HT-29 (cell line): ENCODE results near the gene CYP2R1. TPM values are rescaled to one million over a fixed set of nuclear protein-coding genes. Genes with fewer than 3 reads are reported as not detected.
"Not testable (repeated sequence)": the region's sequence is repeated elsewhere in the genome, so short reads cannot be mapped to it uniquely, and the experiment has no call there.

ENCODE experiments used
- DNase-seq: peaks from one replicate; pipeline ENCODE4 v3.0.0-alpha.2; 2015; ENCODE audit warnings: low spot score
- total RNA-seq: library from RNA; depleted of rRNA; stranded (reverse); fragments of >200 nt; shearing (Covaris generic); gene quantifications from 2 replicates; pipeline ENCODE4 v1.2.3, GENCODE V29; 2014

CYP2R1 gene
- total RNA-seq, 1 experiment from 2014 or later: 7.2 TPM

DNA sequence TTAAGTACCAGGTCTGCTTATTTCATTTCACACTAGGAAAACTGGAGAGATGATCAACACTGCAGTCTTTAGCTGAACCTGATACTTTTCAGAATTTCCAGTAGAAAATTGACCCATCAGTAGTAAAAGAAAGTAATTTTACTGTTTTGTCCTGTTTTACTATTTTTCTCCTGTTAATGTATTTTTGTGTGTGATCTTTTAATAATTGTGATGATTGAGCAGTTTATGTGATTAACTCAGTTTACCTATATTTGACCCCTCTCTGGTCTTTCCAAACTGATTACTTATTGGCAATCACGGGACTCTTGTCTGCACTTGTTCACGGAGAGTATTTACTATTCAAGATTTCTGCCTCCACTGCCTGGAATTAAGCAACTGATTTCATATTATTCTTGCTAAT is 546 bp upstream of the CYP2R1 start:
- DNase-seq: no peak

DNA sequence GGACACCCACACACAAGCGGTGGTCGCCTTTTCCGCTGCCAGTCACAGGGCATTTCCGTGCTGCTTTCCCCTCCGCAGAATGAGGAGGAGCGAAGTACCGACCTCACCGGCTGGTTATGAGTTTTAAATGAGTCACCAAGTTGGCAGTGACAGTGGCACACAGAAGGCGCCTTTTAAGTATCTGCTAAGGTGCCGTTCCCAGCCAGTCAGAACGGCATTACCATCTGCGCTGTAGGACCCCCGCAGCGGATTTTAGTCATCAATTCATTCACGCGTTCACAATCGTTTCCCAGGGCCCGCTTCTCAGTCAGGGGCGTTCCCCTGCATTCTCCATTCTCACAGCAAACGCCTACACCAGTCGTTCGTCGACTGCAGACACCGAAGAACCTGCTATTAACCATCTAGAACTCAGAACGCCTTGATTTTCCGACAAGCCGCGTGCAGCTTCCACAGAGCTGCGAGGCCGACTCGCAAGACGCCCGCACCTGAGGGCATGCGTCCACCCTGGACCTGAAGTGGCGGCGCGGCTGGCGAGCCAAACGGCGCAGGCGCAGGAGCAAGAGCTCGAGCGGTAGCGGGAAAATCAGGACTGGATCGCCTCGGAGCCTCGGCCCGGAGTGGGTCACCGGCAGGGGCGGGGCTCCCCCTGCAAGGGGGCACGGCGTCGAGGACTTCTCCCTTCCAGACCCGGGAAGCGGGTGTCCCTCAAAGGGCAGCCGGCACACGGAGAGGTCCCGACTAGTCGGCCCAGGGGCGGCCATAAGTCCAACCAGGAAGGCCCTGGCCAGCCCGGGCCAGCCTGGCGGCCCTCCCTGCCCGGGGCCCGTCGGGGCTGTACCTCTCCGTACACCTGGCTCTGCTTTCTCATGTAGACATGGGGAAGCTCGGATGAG is 642 bp downstream of the CYP2R1 start:
- peak; percentile 95 for DNase-seq

DNA sequence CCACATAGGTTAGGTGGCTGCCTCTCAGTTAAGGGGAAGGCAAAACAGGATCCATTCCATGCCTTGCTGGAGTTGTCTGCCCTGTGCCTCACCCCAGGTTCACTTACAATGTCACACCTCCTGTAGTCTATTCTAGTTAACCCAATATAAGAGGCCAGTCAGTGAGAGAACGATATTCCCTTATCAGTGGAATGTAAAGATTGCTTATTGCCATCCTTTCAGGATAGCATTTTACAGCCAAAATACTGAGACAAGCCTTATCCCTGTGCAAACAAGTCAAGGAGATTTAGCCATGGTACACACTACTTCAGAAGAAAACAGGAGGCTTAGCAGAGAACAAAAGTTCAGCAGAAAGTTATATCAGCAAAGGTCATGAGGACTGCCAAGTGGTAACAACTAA is 5.5 kb downstream of the CYP2R1 start:
- no peak for DNase-seq

DNA sequence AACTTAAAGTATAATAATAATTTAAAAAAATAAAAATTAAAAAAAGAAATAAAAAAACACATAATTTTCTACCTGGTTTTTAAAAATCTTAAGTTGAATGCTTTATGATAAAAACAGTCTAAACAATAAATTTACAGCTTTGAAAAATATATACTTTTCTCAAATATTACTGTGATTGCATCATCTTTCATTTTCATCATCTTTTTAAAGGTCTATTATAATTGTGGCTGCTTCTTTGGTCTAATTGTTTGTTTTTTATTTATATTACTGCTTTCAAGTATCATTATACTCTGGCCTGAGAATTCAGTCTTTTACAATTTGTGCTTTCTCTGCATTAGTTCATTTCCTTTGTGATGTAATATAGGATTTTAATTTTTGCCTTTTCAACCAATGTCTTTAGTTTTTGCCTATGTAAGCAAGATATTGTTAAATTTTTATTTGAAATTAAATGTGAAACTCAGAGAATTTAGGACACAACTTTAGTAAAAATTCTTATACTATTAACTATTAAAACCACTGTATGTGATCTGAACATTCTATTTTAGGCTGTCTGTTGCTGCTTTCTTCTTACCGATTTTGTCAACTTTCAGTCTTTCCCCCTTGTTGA is 7.3 kb downstream of the CYP2R1 start:
- no peak for DNase-seq

DNA sequence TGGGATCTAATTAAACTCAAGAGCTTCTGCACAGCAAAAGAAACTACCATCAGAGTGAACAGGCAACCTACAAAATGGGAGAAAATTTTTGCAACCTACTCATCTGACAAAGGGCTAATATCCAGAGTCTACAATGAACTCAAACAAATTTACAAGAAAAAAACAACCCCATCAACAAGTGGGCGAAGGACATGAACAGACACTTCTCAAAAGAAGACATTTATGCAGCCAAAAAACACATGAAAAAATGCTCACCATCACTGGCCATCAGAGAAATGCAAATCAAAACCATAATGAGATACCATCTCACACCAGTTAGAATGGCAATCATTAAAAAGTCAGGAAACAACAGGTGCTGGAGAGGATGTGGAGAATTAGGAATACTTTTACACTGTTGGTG is 8.3 kb downstream of the CYP2R1 start:
- DNase-seq: not testable (repeated sequence)

DNA sequence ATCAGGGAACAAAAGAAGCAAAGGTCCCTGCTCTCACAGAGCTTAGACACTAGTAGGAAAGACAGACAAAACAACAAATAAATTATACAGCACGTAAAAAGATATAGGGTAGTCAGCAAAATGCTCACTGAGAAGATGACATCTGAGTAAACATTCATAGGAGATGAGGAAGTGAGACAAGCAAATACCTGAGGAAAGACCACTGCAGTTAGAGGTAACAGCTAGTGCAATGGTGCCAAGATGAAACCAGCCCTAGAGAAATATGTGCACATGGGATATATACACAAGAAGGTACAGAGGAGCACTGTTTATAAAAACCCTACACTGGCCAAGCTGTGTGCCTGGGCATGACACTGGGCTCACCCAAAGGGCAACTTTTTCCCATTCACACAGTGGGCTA is 9.8 kb downstream of the CYP2R1 start:
- no peak for DNase-seq

DNA sequence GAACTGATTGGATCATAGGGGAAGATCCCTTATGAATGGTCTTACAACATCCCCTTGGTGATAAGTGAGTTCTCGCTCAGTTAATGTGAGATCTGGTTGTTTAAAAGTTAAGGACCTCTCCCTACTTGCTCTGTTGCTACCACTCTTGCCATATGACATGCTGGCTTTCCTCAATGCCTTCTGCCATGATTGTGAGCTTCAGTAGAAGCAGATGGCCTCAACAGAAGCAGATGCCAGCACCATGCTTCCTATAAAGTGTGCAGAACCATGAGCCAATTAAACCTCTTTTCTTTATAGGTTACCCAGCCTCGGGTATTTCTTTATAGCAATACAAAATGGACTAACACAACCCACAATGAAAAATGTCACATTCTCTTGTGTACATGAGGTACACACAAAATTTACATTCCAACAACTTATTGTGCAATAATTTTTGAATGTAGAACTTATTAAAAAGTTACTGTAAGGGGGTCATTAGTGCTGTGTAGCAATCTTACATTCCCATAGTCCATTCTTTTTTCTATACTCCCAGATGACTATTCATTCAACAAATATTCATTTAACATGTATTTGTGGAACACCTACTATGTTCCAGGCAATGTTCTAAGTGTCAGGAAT is 10.3 kb downstream of the CYP2R1 start:
- no peak for DNase-seq

DNA sequence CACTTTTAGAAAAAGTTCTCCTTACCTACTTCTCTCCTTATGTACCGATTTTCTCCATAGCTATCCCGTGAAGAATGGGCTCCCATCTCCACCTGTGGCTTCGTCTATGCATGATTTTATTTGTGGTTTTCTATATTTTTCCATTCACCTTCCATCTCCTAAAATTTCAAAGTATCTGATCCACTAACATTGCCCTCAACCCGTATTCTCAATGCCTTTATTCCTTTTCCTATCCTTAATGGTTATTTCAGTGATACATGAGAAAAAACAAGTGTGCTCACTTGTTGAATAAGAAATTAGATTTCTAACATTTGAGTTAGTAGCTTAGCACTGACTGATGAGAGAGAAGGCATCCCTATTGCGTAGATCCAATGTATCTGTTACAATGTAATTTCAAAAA is 16.9 kb downstream of the CYP2R1 start:
- DNase-seq: no peak

DNA sequence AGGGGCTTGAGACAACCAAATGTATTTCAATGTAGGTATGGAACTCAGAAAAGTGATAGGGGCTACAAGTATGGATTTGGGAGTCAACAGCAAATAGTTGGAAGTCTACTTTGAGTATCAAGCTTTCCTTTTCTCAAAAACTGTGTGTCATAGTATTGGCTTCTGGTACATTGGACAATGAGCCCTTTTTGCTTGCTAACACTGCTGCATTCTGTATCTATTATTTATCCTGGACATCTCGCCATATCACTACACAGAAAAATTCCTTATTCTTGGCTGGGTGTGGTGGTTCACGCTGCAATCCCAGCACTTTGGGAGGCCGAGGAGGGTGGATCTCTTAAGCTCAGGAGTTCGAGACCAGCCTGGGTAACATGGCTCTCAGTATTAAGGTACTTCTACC is 18.4 kb downstream of the CYP2R1 start:
- DNase-seq: no peak

DNA sequence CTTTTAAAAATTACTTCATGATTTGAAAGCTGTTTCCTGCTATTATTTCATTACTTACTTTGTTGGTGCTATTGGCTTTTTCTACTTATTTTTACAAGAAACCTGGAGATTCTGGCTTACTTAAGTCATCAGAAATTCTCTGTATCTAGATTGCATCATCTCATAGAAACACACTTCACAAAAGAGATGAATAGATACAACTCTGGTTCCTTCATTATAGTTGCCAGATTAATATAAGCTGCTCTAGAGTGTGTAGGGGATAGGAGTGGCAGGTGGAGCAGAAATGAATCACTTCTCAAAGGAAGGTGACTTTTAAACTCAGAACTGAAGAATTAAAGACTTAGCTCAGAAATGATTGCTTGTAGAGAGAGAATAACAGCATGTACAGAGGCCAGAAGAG is 20.0 kb downstream of the CYP2R1 start:
- no peak for DNase-seq

DNA sequence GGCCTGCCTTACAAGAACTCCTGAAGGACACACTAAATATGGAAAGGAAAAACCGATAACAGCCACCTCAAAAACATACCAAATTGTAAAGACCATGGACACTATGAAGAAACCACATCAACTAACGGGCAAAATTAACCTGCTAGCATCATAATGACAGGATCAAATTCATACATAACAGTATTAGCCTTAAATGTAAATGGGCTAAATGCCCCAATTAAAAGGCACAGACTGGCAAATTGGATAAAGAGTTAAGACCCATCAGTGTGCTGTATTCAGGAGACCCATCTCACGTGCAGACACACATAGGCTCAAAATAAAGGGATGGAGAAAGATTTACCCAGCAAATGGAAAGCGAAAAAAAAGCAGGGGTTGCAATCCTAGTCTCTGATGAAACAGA is 28.3 kb downstream of the CYP2R1 start:
- DNase-seq: not testable (repeated sequence)

DNA sequence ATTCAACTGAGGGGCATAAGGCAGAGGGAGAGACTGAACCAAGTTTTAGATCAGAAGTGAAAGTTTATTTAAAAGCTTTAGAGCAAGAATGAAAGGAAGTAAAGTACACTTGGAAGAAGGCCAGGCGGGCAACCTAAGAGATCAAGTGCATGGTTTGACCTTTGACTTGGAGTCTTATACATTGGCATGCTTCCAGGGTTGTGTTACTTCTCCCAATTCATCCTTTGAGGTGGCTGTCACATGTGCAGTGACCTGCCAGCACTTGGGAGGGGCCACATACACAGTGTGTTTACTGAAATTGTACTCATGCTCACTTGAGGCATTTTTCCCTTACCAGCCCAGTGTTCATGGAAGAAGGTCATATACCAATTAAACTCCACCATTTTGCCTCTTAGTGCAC is 30.4 kb downstream of the CYP2R1 start:
- peak; percentile 71 for DNase-seq

DNA sequence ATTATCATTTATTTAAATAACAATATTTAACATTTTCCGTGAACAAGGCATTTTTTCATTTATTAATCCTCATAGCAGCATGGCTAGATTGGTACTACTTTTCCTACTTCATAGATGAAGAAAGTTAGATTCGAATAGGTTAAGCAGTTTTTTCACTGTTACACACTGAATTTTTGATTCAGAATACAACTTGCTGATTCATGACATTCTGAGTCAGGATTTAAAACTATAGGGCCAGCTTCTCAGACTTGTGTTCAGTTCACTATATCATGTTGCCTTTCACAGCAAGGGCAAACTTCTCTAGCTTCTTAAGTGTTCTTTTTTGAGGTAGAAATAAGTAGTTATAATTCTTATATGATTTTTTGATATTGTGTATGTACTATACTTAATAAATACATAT is 31.5 kb downstream of the CYP2R1 start:
- DNase-seq: no peak

DNA sequence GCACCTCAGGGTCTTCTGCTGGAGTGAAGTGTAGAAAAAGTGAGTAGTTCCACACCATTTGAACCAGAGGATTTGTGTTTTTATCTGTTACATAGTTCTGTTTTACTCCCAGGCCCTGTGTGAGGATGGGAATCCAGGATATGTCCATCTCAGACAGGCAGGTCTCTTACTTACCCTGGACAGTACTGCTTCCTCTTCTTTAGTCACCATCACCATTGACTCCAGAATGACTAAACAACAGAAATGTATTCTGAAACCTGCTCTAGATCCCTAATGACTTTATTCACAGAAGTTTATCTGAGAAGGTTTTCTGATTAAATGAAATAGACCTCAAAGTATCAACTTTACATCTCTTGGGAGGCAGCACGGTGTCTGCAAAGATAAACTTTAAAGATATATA is 33.6 kb downstream of the CYP2R1 start:
- no peak for DNase-seq

DNA sequence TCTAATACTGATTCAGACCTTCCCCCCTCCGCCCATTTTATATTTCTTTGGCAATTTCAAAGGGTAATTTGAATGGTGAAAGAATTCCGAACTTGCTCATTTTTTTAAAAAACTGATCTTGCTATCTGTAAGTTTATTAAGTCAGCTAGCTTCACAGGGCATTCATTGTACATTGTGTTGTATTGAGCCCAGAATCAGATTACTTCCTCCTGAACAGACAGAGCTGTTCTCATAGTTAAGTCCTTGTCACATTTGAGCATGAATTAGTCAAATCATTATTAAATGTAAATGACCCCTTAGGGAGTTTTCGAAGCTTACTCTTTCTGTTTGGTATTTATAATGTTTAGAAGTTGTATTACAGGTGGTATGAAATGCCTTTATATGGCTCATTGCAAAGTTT is 34.4 kb downstream of the CYP2R1 start:
- DNase-seq: no peak

DNA sequence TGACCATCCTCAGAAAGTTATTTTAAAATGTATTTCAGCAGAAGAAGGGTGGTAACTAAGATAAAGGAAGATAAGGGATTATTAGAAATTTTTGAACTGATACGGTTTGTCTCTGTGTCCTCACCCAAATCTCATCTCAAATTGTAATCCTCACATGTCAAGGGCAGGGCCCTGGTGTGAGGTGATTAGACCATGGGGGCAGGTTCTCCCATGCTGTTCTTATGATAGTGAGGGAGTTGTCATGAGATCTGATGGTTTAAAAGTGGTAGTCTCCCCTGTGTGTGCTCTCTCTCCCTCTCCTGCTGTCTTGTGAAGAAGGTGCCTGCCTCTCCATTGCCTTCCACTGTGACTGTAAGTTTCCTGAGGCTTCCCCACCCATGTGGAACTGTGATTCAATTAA is 36.1 kb downstream of the CYP2R1 start:
- DNase-seq: no peak

DNA sequence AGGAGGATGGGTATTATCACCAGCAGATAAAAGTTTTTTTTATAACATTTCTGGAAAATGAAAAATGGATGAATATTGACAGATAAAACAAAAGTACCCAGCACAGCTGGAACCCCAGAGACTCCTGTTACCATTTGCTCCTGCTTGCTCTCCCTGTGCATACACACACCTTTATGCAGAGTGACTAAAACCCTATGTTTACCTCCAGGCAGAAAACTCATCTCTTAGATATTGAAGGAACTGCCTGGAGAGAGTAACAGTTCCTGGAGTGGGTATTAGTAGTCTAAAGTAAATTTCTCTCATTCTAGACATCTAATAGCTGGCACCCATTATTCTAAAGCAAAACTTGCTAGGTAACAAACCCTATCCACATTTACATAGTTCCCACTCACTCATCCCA is 38.0 kb downstream of the CYP2R1 start:
- DNase-seq: no peak

DNA sequence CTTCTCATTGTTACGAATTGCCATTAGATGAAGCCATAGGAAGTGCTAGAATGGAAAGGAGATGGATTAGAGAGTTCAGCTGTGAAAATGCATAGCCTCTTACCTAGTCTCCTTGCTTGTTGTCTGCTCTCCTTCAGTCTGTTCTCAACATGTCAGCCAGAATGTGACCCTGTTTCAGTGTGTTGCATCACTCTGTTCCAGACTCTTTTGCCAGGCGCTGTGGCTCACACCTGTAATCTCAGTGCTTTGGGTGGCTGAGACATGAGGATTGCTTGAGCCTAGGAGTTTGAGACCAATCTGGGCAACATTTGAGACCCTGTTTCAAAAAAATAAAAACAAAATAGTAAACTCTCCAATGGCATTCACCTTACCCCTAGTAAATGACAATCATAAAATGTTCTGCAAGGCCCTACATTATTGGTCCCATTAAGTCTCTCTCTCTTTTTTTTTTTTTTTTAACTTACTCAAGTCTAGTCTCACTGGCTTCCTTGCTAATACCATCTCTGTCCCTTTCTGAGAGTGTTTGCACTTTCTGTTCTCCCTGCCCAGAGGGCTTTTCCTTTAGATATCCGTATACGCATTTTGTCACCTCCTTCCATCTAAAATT is 39.4 kb downstream of the CYP2R1 start:
- no peak for DNase-seq

DNA sequence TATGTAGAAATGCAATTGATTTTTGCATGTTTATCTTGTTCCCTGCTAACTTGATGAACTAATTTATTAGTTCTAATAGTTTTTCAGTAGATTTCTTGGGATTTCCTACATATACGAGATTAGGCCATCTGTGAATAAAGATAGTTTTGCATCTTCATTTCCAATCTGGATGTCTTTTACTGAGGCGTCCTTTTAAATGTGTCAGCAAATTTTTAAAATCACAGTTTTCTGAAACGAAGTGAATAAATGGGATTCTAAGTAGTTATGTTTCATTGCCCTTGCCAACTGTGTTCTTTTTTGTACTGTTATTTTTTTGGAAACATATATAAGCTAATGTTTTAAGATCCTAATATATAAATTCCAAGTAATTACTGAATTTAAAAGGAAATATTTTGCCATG is 50.0 kb downstream of the CYP2R1 start:
- no peak for DNase-seq

DNA sequence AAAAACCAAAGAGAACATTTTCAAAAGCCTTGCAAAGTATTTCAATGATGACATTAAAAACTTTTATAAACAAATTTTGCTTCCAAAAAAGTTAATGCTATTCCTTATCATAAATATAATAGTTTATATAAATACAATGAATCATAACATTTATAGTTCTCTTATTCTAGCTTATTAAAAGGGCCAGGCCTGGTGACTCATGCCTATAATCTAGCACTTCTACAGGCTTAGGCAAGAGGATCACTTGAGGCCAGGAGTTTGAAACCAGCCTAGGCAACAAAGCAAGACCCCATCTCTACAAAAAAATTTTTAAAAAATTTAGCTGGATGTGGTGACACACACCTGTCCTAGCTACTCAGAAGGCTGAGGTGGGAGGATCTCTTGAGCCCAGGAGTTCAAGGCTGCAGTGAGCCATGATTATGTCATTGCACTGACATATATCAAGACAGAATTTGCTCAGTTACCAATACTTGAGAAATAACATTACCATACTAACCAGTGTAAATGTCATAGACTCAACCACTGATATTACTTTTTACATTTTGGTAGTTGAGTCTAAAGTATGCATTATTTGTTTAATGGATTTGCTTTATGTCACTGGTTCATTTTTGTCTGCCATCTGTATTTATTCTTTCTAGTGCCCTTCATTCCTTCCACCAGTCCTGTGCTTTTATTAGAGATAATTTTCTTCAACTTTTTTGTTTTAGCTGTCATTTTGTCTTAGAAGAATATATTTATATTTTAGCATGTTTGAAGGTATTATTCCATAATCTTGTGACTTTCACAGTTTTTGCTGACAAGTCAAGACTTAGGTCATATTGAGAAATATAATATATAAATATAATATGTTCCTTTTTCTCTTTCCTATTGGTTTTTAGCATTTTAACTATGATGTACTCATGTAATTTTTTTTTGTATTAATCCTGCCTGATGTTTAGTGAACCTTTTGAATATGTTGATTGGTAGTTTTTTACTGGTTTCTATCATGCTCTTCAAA is 56.2 kb downstream of the CYP2R1 start:
- DNase-seq: no peak
